GM19438 (cell line): ENCODE results near the gene CSPG4.
"Not testable (repeated sequence)": the region's sequence is repeated elsewhere in the genome, so short reads cannot be mapped to it uniquely, and the experiment has no call there.

Experiments used
- ATAC-seq: cut with Tn5 transposase; IDR thresholded peaks from one replicate; pipeline ENCODE4 v1.9.1; 2021; ENCODE audit warnings: low read depth; ENCODE audit not compliant: unreplicated experiment

CSPG4 gene

DNA sequence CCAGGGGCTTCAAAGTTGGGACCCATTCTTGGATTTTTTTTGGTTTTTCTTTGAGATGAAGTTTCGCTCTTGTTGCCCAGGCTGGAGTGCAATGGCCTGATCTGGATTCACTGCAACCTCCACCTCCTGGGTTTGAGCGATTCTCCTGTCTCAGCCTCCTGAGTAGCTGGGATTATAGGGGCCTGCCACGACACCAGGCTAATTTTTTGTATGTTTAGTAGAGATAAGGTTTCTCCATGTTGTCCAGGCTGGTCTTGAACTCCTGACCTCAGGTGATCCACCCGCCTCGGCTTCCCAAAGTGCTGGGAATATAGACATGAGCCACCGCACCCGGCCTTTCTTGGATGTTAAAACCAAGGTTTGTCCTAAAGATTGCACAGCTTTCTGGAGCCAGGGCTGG, 78.7 kb downstream of the CSPG4 start:
- not testable (repeated sequence) for ATAC-seq

DNA sequence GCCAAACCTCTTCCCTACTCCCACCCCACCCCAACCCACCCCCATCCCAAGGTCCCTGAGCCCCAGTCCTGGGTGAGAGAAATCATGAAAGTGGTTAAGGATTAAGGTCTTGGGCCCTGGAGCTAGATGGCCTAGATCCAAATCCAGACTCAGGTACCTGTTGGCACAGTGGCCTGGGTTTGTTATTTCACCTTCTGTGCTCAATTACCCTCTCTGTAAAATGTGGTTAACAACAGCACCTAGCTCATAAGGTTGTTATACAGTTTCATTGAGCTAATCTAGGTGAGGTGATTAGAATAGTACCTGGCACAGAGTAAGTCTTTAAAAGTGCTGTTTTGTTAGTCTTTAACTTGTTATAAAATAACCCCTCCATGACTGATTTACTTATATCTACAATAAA, 80.7 kb downstream of the CSPG4 start:
- ATAC-seq, result no peak

DNA sequence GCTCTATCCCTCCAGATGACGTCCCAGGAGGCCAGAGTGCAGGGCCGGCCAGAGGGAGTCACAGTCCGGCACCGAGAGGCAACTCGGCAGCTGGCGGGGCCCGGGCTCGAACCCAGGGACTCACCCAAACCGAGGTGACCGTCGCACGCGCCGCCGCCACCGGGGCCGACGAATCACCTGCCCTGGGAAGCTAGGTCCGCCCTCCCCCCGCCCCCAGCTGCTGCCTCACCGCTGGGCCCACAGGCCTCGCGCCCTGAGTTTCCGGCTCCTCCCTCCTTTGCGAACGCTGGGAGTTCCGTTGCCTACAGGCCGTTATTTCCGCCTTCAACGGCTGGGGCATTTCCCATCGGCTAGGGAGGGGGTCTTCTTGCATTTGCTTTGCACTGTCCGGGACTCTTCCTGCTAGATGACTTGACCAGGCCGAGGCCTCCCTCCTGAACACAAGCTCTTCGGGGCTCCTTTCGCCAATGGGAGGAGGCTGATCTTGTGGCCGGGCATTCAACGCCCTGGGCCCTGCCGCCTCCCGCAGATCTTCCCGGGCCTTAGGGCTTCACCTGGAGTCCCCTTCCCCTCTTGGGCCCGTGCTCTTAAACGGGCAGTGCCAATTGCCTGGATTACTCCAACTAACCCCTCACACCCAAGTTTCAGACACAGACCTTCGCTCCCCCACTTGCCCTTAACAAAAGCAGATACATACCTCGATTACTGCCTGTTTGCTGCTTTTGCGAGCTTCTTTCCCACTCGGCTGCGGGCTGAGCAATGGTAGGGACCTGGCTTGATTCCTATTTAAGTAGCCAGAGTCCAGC, 86.9 kb downstream of the CSPG4 start, which contains the start of gene SNUPN:
SNUPN (minus strand) TSS at position 184 of the 806 bp plus-strand sequence. CDS start 4,674 bp downstream, outside the sequence.
- peak; percentile 68 for ATAC-seq
